HG03469 (cell line): ENCODE results near the gene ZFYVE16.
"Not testable (repeated sequence)": the region's sequence is repeated elsewhere in the genome, so short reads cannot be mapped to it uniquely, and the experiment has no call there.

Source experiments
- ATAC-seq: cut with Tn5 transposase; IDR thresholded peaks from one replicate; pipeline ENCODE4 v1.9.1; 2021; ENCODE audit warnings: mild to moderate bottlenecking, moderate library complexity, moderate number of reproducible peaks; ENCODE audit not compliant: unreplicated experiment

The ZFYVE16 gene

GRCh38 chr5:80487444-80487828, 79.6 kb downstream of the ZFYVE16 start:
- no peak for ATAC-seq

- ATAC-seq, result peak; percentile 87
Measured at GRCh38 chr5:80487829-80488721, 80.2 kb downstream of the ZFYVE16 start, which contains the start of gene FAM151B. TSS of gene FAM151B (plus strand) at chr5:80488100. CDS start at chr5:80488124, 24 bp downstream.

- ATAC-seq, result no peak
Measured at GRCh38 chr5:80491296-80491695, 83.4 kb downstream of the ZFYVE16 start.

GRCh38 chr5:80492741-80493140, 84.9 kb downstream of the ZFYVE16 start:
- ATAC-seq, result no peak

- not testable (repeated sequence) for ATAC-seq
Measured at GRCh38 chr5:80493443-80493842, 85.6 kb downstream of the ZFYVE16 start.

GRCh38 chr5:80495891-80496290, 88.0 kb downstream of the ZFYVE16 start:
- no peak for ATAC-seq

GRCh38 chr5:80502800-80503199, 94.9 kb downstream of the ZFYVE16 start:
- ATAC-seq, result no peak

GRCh38 chr5:80503641-80504040, 95.8 kb downstream of the ZFYVE16 start:
- ATAC-seq, result no peak

- ATAC-seq, result no peak
Measured at GRCh38 chr5:80504833-80505232, 97.0 kb downstream of the ZFYVE16 start.

GRCh38 chr5:80507663-80508062, 99.8 kb downstream of the ZFYVE16 start:
- ATAC-seq, result no peak

- ATAC-seq, result no peak
Measured at GRCh38 chr5:80508844-80509243, 101.0 kb downstream of the ZFYVE16 start.

- no peak for ATAC-seq
Measured at GRCh38 chr5:80509362-80509761, 101.5 kb downstream of the ZFYVE16 start.

- no peak for ATAC-seq
Measured at GRCh38 chr5:80516826-80517225, 109.0 kb downstream of the ZFYVE16 start.
